ENCODE results near the gene HAUS6. TPM values are rescaled to one million over a fixed set of nuclear protein-coding genes. Genes with fewer than 3 reads are reported as not detected.

Gene HAUS6
- total and polyA plus RNA-seq, 2 of the 4 experiments (the other 2 are of a cell fraction): 5.8 to 13.3 TPM

DNA sequence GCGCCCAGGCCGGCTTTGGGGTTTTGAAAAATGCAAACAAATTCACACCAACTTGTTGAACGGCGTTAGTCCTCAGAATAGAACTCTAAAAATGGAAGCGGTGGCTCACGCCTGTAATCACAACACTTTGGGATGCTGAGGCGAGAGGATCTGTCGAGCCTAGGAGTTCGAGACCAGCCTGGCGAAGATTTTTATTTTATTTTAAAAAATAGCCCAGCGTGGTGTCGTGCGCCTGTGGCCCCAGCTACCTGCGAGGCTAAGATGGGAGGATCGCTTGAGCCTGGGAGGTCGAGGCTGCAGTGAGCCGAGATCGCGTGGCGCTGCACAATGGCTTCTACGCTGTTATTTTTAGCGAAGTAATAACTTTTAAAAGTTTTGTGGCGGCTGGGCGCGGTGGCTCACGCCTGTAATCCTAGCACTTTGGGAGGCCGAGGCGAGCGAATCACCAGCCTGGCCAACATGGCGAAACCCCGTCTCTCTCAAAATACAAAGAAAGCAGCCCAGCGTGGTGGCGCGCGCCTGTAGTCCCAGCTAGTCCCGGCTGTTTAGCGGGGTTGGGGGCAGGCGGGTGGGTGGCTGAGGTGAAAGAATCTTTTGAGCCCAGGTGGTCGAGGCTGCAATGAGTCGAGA is 25.3 kb upstream of the HAUS6 start:
- Histone ChIP-seq H3K4me1 (ENCODE audit: control insufficient read depth, insufficient read depth, low read length) (peaks cover 16% of the 10 kb centered on the region), H3K23ac (ENCODE audit: low read depth, low read length) (peak overlapping the region; percentile 19), H3K18ac (ENCODE audit: low read depth, low read length) (peak overlapping the region; percentile 89), H3K79me1 (ENCODE audit: low read depth in 1 of 2, low read length in 2 of 2) (peaks cover 14 to 50% of the 10 kb centered on the region in 2 experiments; a peak in 3 of 4 replicates), H3K9me3 (ENCODE audit: control insufficient read depth, insufficient read depth, low read length) (no peaks in the 10 kb centered on the region), H3K27me3 (ENCODE audit: control insufficient read depth, insufficient read depth, low read length) (no peaks in the 10 kb centered on the region), H4K8ac (ENCODE audit: low read depth in 2 of 2, low read length in 2 of 2) (peak overlapping the region; percentile 96), H4K5ac (ENCODE audit: low read depth, low read length) (peak overlapping the region; percentile 79), H3K4me3 (ENCODE audit: insufficient read depth, low read depth, low read length) (peak overlapping the region; percentile 65), H3K4ac (ENCODE audit: low read depth, low read length) (peak overlapping the region; percentile 99), H3K14ac (replicated peaks; ENCODE audit: low read depth, low read length) (peak overlapping the region; percentile 74), H2AK5ac (ENCODE audit: low read depth, low read length) (peak overlapping the region; percentile 62), H3K56ac (ENCODE audit: extremely low read depth, insufficient read depth, low read length) (peak overlapping the region; percentile 48; the same call in 1 of the 2 replicates), H4K20me1 (ENCODE audit: insufficient read depth, low read length) (peaks cover 8% of the 10 kb centered on the region; the same call in 1 of the 2 replicates), H3K9ac (ENCODE audit: low read depth, low read length) (peak overlapping the region; percentile 82), H3K4me2 (ENCODE audit: low read depth, low read length) (peak overlapping the region; percentile 63), H2AFZ (replicated peaks; ENCODE audit: low read length, poor library complexity) (peak overlapping the region; percentile 91), H2BK15ac (ENCODE audit: low read depth, low read length) (peak overlapping the region; percentile 12; the same call in 1 of the 3 replicates), H3K36me3 (ENCODE audit: control insufficient read depth, insufficient read depth, low read length) (peaks cover 20% of the 10 kb centered on the region), H2BK5ac (ENCODE audit: low read depth, low read length, poor library complexity, severe bottlenecking) (peak overlapping the region; percentile 91), H2BK120ac (ENCODE audit: low read depth, low read length) (peak overlapping the region; percentile 77), H4K91ac (ENCODE audit: insufficient read depth, low read depth, low read length) (peak overlapping the region; percentile 90), H3K9me1 (ENCODE audit: insufficient read depth, low read length) (peaks cover 7% of the 10 kb centered on the region), H3K27ac (ENCODE audit: insufficient read depth, low read length) (peak overlapping the region; percentile 72), H2BK20ac (ENCODE audit: low read depth, low read length) (peak overlapping the region; percentile 31; the same call in 1 of the 2 replicates), H2AK9ac (replicated peaks; ENCODE audit: low read depth, low read length, poor library complexity) (peak overlapping the region; percentile 98)
- ChIA-PET POLR2A (ENCODE audit: unreplicated experiment) (no interaction called here), CTCF (no interaction called here)
- peak; percentile 27 for ATAC-seq (ENCODE audit: low read depth)
- WGBS, 2 experiments (ENCODE audit: extremely low coverage in 2 of 2, insufficient read length in 1 of 2): 10% methylated on average over 14 of the region's 40 CpGs; no CpG with 5 or more reads in 1 of the 2 experiments
- TF ChIP-seq, protein P1, sequence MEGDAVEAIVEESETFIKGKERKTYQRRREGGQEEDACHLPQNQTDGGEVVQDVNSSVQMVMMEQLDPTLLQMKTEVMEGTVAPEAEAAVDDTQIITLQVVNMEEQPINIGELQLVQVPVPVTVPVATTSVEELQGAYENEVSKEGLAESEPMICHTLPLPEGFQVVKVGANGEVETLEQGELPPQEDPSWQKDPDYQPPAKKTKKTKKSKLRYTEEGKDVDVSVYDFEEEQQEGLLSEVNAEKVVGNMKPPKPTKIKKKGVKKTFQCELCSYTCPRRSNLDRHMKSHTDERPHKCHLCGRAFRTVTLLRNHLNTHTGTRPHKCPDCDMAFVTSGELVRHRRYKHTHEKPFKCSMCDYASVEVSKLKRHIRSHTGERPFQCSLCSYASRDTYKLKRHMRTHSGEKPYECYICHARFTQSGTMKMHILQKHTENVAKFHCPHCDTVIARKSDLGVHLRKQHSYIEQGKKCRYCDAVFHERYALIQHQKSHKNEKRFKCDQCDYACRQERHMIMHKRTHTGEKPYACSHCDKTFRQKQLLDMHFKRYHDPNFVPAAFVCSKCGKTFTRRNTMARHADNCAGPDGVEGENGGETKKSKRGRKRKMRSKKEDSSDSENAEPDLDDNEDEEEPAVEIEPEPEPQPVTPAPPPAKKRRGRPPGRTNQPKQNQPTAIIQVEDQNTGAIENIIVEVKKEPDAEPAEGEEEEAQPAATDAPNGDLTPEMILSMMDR (conservative IDR thresholded peaks at IDR 0.05; ENCODE audit: low read depth, low read length): no peak
- TF ChIP-seq, protein P2, sequence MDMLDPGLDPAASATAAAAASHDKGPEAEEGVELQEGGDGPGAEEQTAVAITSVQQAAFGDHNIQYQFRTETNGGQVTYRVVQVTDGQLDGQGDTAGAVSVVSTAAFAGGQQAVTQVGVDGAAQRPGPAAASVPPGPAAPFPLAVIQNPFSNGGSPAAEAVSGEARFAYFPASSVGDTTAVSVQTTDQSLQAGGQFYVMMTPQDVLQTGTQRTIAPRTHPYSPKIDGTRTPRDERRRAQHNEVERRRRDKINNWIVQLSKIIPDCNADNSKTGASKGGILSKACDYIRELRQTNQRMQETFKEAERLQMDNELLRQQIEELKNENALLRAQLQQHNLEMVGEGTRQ (IDR thresholded peaks at IDR 0.05; ENCODE audit: low read depth, low read length): no peak
- TF ChIP-seq MAFK (IDR thresholded peaks at IDR 0.05; ENCODE audit: low read depth, low read length) (no peak), POLR2A (IDR thresholded peaks at IDR 0.05; ENCODE audit: low read depth, low read length) (no peak), MAZ (IDR thresholded peaks at IDR 0.05; ENCODE audit: borderline replicate concordance, low read depth, low read length) (no peak), RAD21 (IDR thresholded peaks at IDR 0.05; ENCODE audit: low read length) (no peak), RCOR1 (IDR thresholded peaks at IDR 0.05; ENCODE audit: insufficient replicate concordance, low read length) (no peak), CHD1 (IDR thresholded peaks at IDR 0.05; ENCODE audit: low read depth, low read length) (no peak), FOS (IDR thresholded peaks at IDR 0.05; ENCODE audit: low read depth, low read length) (no peak), MXI1 (IDR thresholded peaks at IDR 0.05; ENCODE audit: borderline replicate concordance, low read depth, low read length) (no peak), BHLHE40 (IDR thresholded peaks at IDR 0.05; ENCODE audit: low read depth, low read length) (no peak), SMC3 (IDR thresholded peaks at IDR 0.05; ENCODE audit: low read depth, low read length) (no peak)
- TF ChIP-seq, protein P3, sequence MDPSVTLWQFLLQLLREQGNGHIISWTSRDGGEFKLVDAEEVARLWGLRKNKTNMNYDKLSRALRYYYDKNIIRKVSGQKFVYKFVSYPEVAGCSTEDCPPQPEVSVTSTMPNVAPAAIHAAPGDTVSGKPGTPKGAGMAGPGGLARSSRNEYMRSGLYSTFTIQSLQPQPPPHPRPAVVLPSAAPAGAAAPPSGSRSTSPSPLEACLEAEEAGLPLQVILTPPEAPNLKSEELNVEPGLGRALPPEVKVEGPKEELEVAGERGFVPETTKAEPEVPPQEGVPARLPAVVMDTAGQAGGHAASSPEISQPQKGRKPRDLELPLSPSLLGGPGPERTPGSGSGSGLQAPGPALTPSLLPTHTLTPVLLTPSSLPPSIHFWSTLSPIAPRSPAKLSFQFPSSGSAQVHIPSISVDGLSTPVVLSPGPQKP (IDR thresholded peaks at IDR 0.05; ENCODE audit: borderline replicate concordance, low read depth, low read length): no peak
- DNase-seq: no peak
- intact Hi-C loops (cut with micrococcal nuclease) (loop anchor here (2.0 to 10.0 kb wide), 4 partner anchors 15 to 327 kb away; no protein-coding TSS in a partner anchor), dilution Hi-C loops (cut with HindIII; ENCODE audit: low sequenced_read_pairs, unreplicated experiment) (no loop called here), in situ Hi-C loops (cut with MboI; ENCODE audit: low sequenced_read_pairs) (no loop called here)
- BruUV-seq (replicated peaks): no TSS peak

Measured in IMR-90 (cell line).